Glomerular visceral epithelial cell (primary cell): ENCODE results near the gene ISOC1.

ENCODE experiments used
- DNase-seq: peaks from one replicate; pipeline ENCODE4 v3.0.0-alpha.2; 2016; ENCODE audit errors: extremely low spot score

The ISOC1 gene

GRCh38 chr5:129094924-129095899 is 663 bp downstream of the ISOC1 start:
- DNase-seq = peak; percentile 57

DNA sequence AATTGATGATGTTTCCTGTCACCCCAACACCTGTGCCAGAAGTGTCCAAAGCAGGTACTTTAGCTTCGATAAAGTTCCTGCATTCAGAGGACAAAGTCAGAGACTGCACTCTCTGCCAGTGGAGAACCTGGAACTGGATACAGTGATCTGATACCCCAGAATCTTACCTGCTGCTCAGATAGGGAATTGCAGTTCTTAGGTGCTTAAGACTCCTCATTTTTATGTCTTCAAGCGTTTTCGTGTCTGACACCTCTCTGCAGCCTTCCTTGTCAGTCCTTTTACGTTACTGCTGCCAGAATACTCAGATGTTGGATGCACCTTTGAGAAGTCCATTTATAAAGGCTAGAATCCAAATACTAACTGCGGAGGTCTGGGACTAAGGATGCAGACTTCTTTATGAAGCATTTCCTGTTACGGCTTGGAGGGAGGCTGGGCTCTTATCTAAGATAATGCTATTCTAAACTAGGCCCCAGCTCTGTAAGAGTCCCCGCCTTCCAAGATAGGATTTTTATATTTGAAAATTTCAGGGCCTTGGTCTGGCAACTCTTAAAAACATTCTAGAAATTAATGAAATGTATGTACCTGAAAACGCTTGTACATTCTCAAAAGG is 1.9 kb downstream of the ISOC1 start:
- peak; percentile 11 for DNase-seq

GRCh38 chr5:129097498-129098296 is 3.1 kb downstream of the ISOC1 start:
- DNase-seq = no peak

DNA sequence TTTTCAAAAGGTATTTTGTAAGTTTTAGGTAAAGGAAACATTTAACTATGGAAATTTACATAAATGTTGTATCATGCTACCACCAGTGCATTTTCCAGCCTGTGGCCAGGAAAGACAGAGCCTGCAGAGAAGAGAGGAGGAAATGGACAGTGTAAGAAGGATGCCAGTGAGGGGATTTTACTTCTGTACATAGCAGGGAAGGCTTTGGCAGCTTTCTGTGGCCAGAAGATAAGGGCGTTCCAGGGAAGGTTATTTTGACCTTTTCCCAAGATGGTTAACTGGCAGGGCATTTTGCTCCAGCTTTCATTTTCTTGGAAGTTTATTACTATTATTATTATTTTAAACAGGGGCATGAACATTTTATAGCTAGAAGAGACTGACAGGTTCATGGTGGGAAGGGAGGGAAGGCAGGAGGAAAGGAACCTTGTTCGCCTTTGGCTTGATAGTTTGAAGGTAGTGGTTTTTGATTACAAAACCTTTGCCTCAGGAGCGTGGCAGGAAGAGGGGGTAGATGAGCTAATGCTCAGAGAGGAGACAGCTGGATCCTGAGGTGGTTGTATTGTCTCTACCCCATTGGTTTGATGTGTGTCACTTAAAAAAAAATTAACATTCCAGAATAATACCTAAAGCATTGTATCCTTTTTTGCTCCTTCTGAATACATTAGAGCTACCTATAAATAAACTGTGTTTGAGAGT is 4.1 kb downstream of the ISOC1 start:
- DNase-seq = no peak

- DNase-seq = no peak
Measured at GRCh38 chr5:129099184-129099569, 4.6 kb downstream of the ISOC1 start.

GRCh38 chr5:129101794-129102193 is 7.2 kb downstream of the ISOC1 start:
- no peak for DNase-seq

DNA sequence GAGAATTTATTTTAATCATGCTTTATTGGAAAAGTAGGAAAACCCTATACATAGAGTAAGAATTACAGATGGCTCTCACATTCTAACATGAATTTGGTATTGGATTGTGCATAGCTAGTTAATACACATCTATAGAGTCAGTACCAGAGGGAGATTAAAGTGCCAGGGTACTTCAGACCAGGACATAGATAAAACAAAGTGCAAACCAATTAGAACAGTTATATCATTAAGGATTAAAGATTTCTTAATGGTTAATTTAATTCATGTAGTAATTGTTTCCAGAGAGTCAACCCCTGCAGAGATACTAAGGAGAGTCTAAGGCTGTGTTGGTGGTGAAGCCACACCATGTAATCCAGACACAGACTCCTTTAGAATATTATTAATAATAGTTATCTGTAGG is 8.8 kb downstream of the ISOC1 start:
- DNase-seq = no peak

- DNase-seq = no peak
Measured at GRCh38 chr5:129104915-129105455, 10.4 kb downstream of the ISOC1 start.

GRCh38 chr5:129107637-129108036 is 13.1 kb downstream of the ISOC1 start:
- DNase-seq = no peak

DNA sequence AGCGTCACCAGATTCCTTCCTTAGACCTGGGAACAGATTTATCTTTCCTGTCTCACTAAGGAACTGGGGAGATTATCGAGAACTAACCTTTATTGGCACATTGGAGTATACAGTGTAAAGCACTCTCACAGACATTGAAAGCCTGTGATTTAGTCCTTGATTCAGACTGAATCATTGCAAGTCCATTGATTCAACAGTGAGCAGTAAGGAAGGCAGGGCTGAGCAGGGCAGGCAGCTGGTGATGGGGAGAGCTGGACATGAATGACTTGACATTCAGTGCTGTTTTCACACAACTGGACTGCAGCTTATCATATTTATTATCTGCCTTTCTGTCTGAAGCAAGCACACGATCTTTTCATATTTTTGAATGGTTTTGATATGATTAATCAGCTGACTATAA is 16.2 kb downstream of the ISOC1 start:
- no peak for DNase-seq

GRCh38 chr5:129111351-129111750 is 16.8 kb downstream of the ISOC1 start:
- DNase-seq = no peak

- DNase-seq = no peak
Measured at GRCh38 chr5:129112295-129112694, 17.7 kb downstream of the ISOC1 start.

GRCh38 chr5:129113867-129114266 is 19.3 kb downstream of the ISOC1 start:
- no peak for DNase-seq

- DNase-seq = no peak
Measured at GRCh38 chr5:129114539-129115193, 20.1 kb downstream of the ISOC1 start.

DNA sequence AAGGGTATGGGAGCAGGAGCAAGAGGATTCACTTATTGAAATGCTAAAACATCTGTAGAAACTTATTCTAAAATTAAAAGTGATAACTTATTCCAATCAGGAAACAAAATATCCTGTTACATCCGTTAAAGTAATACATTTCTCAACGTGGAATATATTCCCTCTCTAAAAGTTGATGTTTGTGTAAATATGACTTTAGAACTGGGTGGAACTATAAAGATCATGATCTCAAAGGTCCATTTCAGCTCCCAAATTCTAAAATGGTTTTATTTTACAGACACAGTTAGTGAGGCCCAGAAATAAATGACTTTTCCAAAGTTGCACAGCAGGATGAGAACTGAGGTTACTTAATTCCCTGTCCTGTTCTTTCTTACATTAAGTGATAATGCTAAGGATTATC is 21.1 kb downstream of the ISOC1 start:
- no peak for DNase-seq

DNA sequence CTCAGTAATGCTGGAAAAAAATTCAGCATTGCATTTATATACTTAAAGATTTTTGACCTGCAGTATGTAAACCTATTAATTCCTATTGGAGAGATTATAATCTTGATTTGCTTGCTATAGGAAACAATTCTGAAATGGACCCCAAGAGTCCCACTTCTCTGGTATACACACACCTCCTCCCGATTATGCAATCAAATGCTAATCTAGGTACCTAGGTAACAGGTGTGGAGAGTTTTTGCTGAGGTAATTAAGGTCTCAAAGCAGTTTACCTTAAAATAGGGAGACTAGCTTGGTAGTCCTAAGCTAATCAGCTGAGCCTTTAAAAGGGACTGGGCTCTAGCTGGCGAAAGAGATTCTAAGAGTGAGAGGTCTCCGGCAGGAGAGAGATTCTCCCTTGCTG is 22.2 kb downstream of the ISOC1 start:
- DNase-seq = no peak

GRCh38 chr5:129118405-129118804 is 23.9 kb downstream of the ISOC1 start:
- no peak for DNase-seq

GRCh38 chr5:129118826-129119225 is 24.3 kb downstream of the ISOC1 start:
- DNase-seq = no peak

DNA sequence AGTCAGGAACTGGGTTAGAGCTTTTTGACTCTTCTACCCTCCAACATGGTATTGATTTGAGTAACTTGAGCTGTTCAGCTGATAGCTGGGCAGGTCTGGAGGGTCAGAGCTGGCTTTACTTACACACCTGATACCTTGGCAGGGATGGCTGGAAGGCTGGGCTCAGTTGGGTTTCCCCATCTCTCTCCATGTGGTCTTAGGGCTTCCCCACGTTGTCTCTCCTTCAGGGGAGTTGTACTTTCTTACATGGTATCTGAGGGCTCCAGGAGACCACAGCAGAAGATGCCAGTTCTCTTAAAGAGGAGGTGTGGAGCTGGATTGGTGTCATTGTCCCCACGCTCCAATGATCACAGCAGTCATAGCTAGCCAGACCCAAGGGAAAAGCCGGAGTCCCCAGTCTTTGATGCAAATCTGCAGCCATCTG is 25.6 kb downstream of the ISOC1 start:
- no peak for DNase-seq

- no peak for DNase-seq
Measured at GRCh38 chr5:129122560-129122959, 28.0 kb downstream of the ISOC1 start.

GRCh38 chr5:129124608-129125007 is 30.1 kb downstream of the ISOC1 start:
- no peak for DNase-seq
